Tibial artery (tissue), 4 donors: Measurements from ENCODE around the gene GRIK4.

Experiments
- DNase-seq, 2 donors: peaks; one replicate each; pipeline ENCODE4 v3.0.0-alpha.2; 2019
- H3K27ac ChIP-seq, 2 donors: fragments of 200-600 bp; sonication (generic) in 1 of 2; 1 replicate in 1 of 2; 2 replicates in 1 of 2; pipeline ENCODE4 v1.5.1; 2018 to 2019; ENCODE audit warnings: mild to moderate bottlenecking in 1 of 2
- H3K27me3 ChIP-seq, 2 donors: fragments of 200-600 bp; sonication (generic) in 1 of 2; one replicate each; pipeline versions ENCODE4 v1.5.1 to v1.6.0; 2016 to 2019
- H3K36me3 ChIP-seq, 3 donors: fragments of 200-600 bp; sonication (generic) in 2 of 3; one replicate each; pipeline ENCODE4 v1.5.1; 2016 to 2019; ENCODE audit warnings: mild to moderate bottlenecking in 2 of 3
- H3K4me1 ChIP-seq, 4 donors: fragments of 200-600 bp; sonication (generic) in 2 of 4; 1 replicate in 3 of 4; 2 replicates in 1 of 4; pipeline ENCODE4 v1.5.1; 2016 to 2019
- H3K4me3 ChIP-seq, 2 donors: fragments of 200-600 bp; sonication (generic) in 1 of 2; 1 replicate in 1 of 2; 2 replicates in 1 of 2; pipeline ENCODE4 v1.5.1; 2018 to 2019; ENCODE audit warnings: mild to moderate bottlenecking in 2 of 2
- H3K9me3 ChIP-seq, 3 donors: fragments of 200-600 bp; sonication (generic) in 1 of 3; one replicate each; pipeline ENCODE4 v1.5.1; 2016 to 2019
- CTCF ChIP-seq, 2 experiments: fragments of 200-600 bp in 1 of 2; fragments of 450-650 bp in 1 of 2; IDR thresholded peaks; one replicate each; pipeline ENCODE4 v1.5.1; 2017 to 2019; ENCODE audit warnings: antibody characterized with exemption in 2 of 2, mild to moderate bottlenecking in 1 of 2, moderate library complexity in 1 of 2
- intact Hi-C: fragments of 100-400 bp; cut with DNase I; formaldehyde crosslinking; loops from one replicate; pipeline ENCODE4 v1.15.0; 2023; ENCODE audit warnings: low total_unique reads

GRIK4 gene

GRCh38 chr11:120834686-120835210 lies 323.2 kb downstream of the GRIK4 start:
- H3K4me3 ChIP-seq: no peak overlapping the region
- no peak overlapping the region for H3K27ac ChIP-seq
- no peaks in the 10 kb centered on the region for H3K36me3 ChIP-seq
- no peak for DNase-seq
- peaks cover 0 to 29% of the 10 kb centered on the region in 2 donors for H3K27me3 ChIP-seq
- no peaks in the 10 kb centered on the region for H3K9me3 ChIP-seq
- no peaks in the 10 kb centered on the region for H3K4me1 ChIP-seq
- TF ChIP-seq CTCF (IDR thresholded peaks at IDR 0.05): no peak
- intact Hi-C loops: no loop called here

GRCh38 chr11:120835601-120836228 lies 324.2 kb downstream of the GRIK4 start:
- TF ChIP-seq CTCF (IDR thresholded peaks at IDR 0.05): no peak
- H3K36me3 ChIP-seq: no peaks in the 10 kb centered on the region
- no peak for DNase-seq
- H3K4me3 ChIP-seq: no peak overlapping the region
- H3K27me3 ChIP-seq: peaks cover 0 to 24% of the 10 kb centered on the region in 2 donors
- no peak overlapping the region for H3K27ac ChIP-seq
- no peaks in the 10 kb centered on the region for H3K9me3 ChIP-seq
- H3K4me1 ChIP-seq: no peaks in the 10 kb centered on the region
- intact Hi-C loops: no loop called here

GRCh38 chr11:120837696-120838095 lies 326.1 kb downstream of the GRIK4 start:
- Histone ChIP-seq H3K36me3 (no peaks in the 10 kb centered on the region), H3K9me3 (no peaks in the 10 kb centered on the region), H3K4me3 (no peak overlapping the region), H3K4me1 (no peaks in the 10 kb centered on the region), H3K27me3 (peaks cover 0 to 12% of the 10 kb centered on the region in 2 donors), H3K27ac (no peak overlapping the region)
- intact Hi-C loops: no loop called here
- no peak for DNase-seq
- no peak for TF ChIP-seq CTCF (IDR thresholded peaks at IDR 0.05)

- no peaks in the 10 kb centered on the region for H3K36me3 ChIP-seq
- DNase-seq: no peak
- H3K27me3 ChIP-seq: peaks cover 0 to 11% of the 10 kb centered on the region in 2 donors
- no peak overlapping the region for H3K27ac ChIP-seq
- intact Hi-C loops: no loop called here
- TF ChIP-seq CTCF (IDR thresholded peaks at IDR 0.05): no peak
- no peak overlapping the region for H3K4me3 ChIP-seq
- H3K4me1 ChIP-seq: no peaks in the 10 kb centered on the region
- no peaks in the 10 kb centered on the region for H3K9me3 ChIP-seq
Observed at GRCh38 chr11:120839201-120839600, 327.7 kb downstream of the GRIK4 start.

GRCh38 chr11:120839846-120840402 lies 328.4 kb downstream of the GRIK4 start:
- no peak for TF ChIP-seq CTCF (IDR thresholded peaks at IDR 0.05)
- H3K27ac ChIP-seq: no peak overlapping the region
- no peak for DNase-seq

More at GRCh38 chr11:120839846-120840402, 328.4 kb downstream of the GRIK4 start:
- intact Hi-C loops: no loop called here
- Histone ChIP-seq H3K27me3 (peaks cover 0 to 7% of the 10 kb centered on the region in 2 donors), H3K36me3 (no peaks in the 10 kb centered on the region), H3K4me1 (no peaks in the 10 kb centered on the region), H3K4me3 (no peak overlapping the region), H3K9me3 (no peaks in the 10 kb centered on the region)
